GM23338 (cell line): ENCODE data around the gene MBD5. TPM values are rescaled to one million over a fixed set of nuclear protein-coding genes. Genes with fewer than 3 reads are reported as not detected.

Source experiments
- ATAC-seq: fragments of 200-7000 bp; cut with Tn5 transposase; 3 replicates; pipeline ENCODE4 v1.9.1; 2020
- DNase-seq: peaks from one replicate; pipeline ENCODE4 v3.0.0-alpha.2; 2015; ENCODE audit warnings: low spot score
- H2AFZ ChIP-seq: fragments of 200-600 bp; sonication (generic); 2 replicates; pipeline ENCODE4 v1.8.0; 2016; ENCODE audit warnings: antibody characterized with exemption, mild to moderate bottlenecking, moderate library complexity
- H3F3A ChIP-seq: fragments of 200-600 bp; sonication (generic); replicated peaks from 2 replicates; pipeline ENCODE4 v1.8.0; 2017; ENCODE audit warnings: antibody characterized with exemption, mixed run types, low read depth
- H3K27ac ChIP-seq: fragments of 200-600 bp; sonication (generic); 2 replicates; pipeline ENCODE4 v1.6.1; 2016; ENCODE audit warnings: low read depth
- H3K27me3 ChIP-seq: fragments of 200-600 bp; sonication (generic); 2 replicates; pipeline ENCODE4 v1.8.0; 2016; ENCODE audit warnings: mild to moderate bottlenecking, mixed run types, moderate library complexity; ENCODE audit not compliant: insufficient read depth
- H3K36me3 ChIP-seq: fragments of 200-600 bp; sonication (generic); 2 replicates; pipeline ENCODE4 v1.8.0; 2016; ENCODE audit warnings: mild to moderate bottlenecking; ENCODE audit not compliant: insufficient read depth
- H3K4me1 ChIP-seq: fragments of 200-600 bp; sonication (generic); 2 replicates; pipeline ENCODE4 v1.8.0; 2016; ENCODE audit warnings: mild to moderate bottlenecking, moderate library complexity; ENCODE audit not compliant: insufficient read depth
- H3K4me2 ChIP-seq: fragments of 200-600 bp; sonication (generic); 2 replicates; pipeline ENCODE4 v1.7.1; 2017; ENCODE audit warnings: mixed run types
- H3K4me3 ChIP-seq: fragments of 200-600 bp; sonication (generic); 2 replicates; pipeline ENCODE4 v1.6.1; 2016; ENCODE audit warnings: mixed run types
- H3K79me2 ChIP-seq: fragments of 200-600 bp; sonication (generic); replicated peaks from 2 replicates; pipeline ENCODE4 v1.8.0; 2017; ENCODE audit warnings: mild to moderate bottlenecking; ENCODE audit not compliant: insufficient read depth
- H3K9me2 ChIP-seq: fragments of 200-600 bp; sonication (generic); 2 replicates; pipeline ENCODE4 v1.8.0; 2017; ENCODE audit not compliant: insufficient read depth
- H4K20me1 ChIP-seq: fragments of 200-600 bp; sonication (generic); replicated peaks from 2 replicates; pipeline ENCODE4 v1.8.0; 2017; ENCODE audit warnings: mild to moderate bottlenecking; ENCODE audit not compliant: insufficient read depth
- H3K27ac Mint-ChIP-seq: 2 replicates; pipeline ENCODE4 v1.8.0; 2020; ENCODE audit warnings: inconsistent platforms, mild to moderate bottlenecking, moderate library complexity, mixed read lengths
- H3K27me3 Mint-ChIP-seq: 3 replicates; pipeline ENCODE4 v1.8.0; 2022; ENCODE audit warnings: low read depth, mild to moderate bottlenecking, moderate library complexity, mixed read lengths, inconsistent platforms; ENCODE audit not compliant: insufficient read depth, poor library complexity
- H3K36me3 Mint-ChIP-seq: 3 replicates; pipeline ENCODE4 v1.8.0; 2021; ENCODE audit warnings: low read depth, mild to moderate bottlenecking, inconsistent platforms, moderate library complexity, mixed read lengths
- H3K4me1 Mint-ChIP-seq: 3 replicates; pipeline ENCODE4 v1.8.0; 2020; ENCODE audit warnings: mild to moderate bottlenecking, inconsistent platforms, mixed read lengths
- H3K4me3 Mint-ChIP-seq: 3 replicates; pipeline ENCODE4 v1.8.0; 2021; ENCODE audit warnings: moderate library complexity, mild to moderate bottlenecking, inconsistent platforms, mixed read lengths
- H3K9me3 Mint-ChIP-seq: 3 replicates; pipeline ENCODE4 v1.8.0; 2020; ENCODE audit warnings: moderate library complexity, mild to moderate bottlenecking, inconsistent platforms, mixed read lengths
- CREB1 ChIP-seq: fragments of 250-450 bp; sonication (Bioruptor Pico); IDR thresholded peaks from 2 replicates; pipeline ENCODE4 v1.5.0; 2020; ENCODE audit warnings: low read depth, mild to moderate bottlenecking, moderate library complexity
- CTCF ChIP-seq, 2 experiments: fragments of 200-600 bp in 1 of 2; sonication (generic) in 1 of 2; conservative IDR thresholded peaks; 2 replicates each; pipeline versions ENCODE4 v1.5.1 to v1.6.1; 2016 to 2017; ENCODE audit warnings: antibody characterized with exemption in 2 of 2, low read depth in 2 of 2, mild to moderate bottlenecking in 2 of 2, moderate library complexity in 1 of 2
- ETS1 ChIP-seq: IDR thresholded peaks from 2 replicates; pipeline ENCODE4 v1.6.1; 2016; ENCODE audit warnings: antibody characterized with exemption
- EZH2 ChIP-seq: fragments of 200-600 bp; sonication (generic); IDR thresholded peaks from one replicate; pipeline ENCODE4 v1.8.0; 2017; ENCODE audit warnings: antibody characterized with exemption, mild to moderate bottlenecking, low read depth; ENCODE audit not compliant: unreplicated experiment
- EZH2phosphoT487 ChIP-seq: fragments of 200-600 bp; sonication (generic); IDR thresholded peaks from one replicate; pipeline ENCODE4 v1.8.1; 2018; ENCODE audit warnings: antibody characterized with exemption; ENCODE audit not compliant: unreplicated experiment
- REST ChIP-seq: IDR thresholded peaks from one replicate; pipeline ENCODE4 v1.6.1; 2018; ENCODE audit warnings: antibody characterized with exemption; ENCODE audit not compliant: unreplicated experiment
- ZNF114 ChIP-seq: fragments of 250-450 bp; sonication (Bioruptor Pico); IDR thresholded peaks from 2 replicates; pipeline ENCODE4 v1.5.0; 2020; ENCODE audit warnings: mild to moderate bottlenecking, moderate library complexity
- ZNF462 ChIP-seq: fragments of 250-450 bp; sonication (Bioruptor Pico); IDR thresholded peaks from 2 replicates; pipeline ENCODE4 v1.5.0; 2020; ENCODE audit warnings: mild to moderate bottlenecking, moderate library complexity
- polyA plus RNA-seq: library from polyadenylated mRNA; unstranded; fragments of >200 nt; fragmentation: Nextera tagmentation; extraction: Ambion mirVana; gene quantifications from 2 replicates; pipeline ENCODE4 v1.2.1, GENCODE V29; 2016
- total RNA-seq: library from RNA; depleted of rRNA; stranded (reverse); fragments of >200 nt; shearing (Covaris generic); gene quantifications from 2 replicates; pipeline ENCODE4 v1.2.3, GENCODE V29; 2014

MBD5 gene
- total and polyA plus RNA-seq, 2 experiments from 2014 or later: 16.2 to 23.1 TPM

- Mint-ChIP-seq H3K27ac (no peak overlapping the region), H3K9me3 (peaks cover 14% of the 10 kb centered on the region; the same call in 2 of the 3 replicates), H3K4me1 (no peaks in the 10 kb centered on the region), H3K4me3 (no peak overlapping the region), H3K36me3 (peaks cover 39% of the 10 kb centered on the region), H3K27me3 (no peaks in the 10 kb centered on the region)
- Histone ChIP-seq H3K36me3 (peaks cover 8% of the 10 kb centered on the region; the same call in 1 of the 2 replicates), H3K27ac (no peak overlapping the region), H3K4me3 (no peak overlapping the region), H3F3A (no peaks in the 10 kb centered on the region), H3K27me3 (no peaks in the 10 kb centered on the region), H3K4me1 (no peaks in the 10 kb centered on the region), H3K9me2 (no peaks in the 10 kb centered on the region), H3K4me2 (no peak overlapping the region), H3K79me2 (no peaks in the 10 kb centered on the region), H4K20me1 (no peaks in the 10 kb centered on the region), H2AFZ (no peak overlapping the region)
- TF ChIP-seq ETS1 (no peak), CREB1 (CRISPR knock-in tag) (no peak), EZH2phosphoT487 (no peak), ZNF114 (CRISPR knock-in tag) (no peak), EZH2 (no peak), CTCF (conservative IDR thresholded peaks at IDR 0.05; ENCODE audit: low read depth in 2 of 2) (no peak), REST (no peak), ZNF462 (CRISPR knock-in tag) (no peak)
- ATAC-seq: no peak
- DNase-seq: no peak
These were observed 219.9 kb downstream of the MBD5 start for GRCh38 chr2:148240838-148241237.
